Neuronal stem cell (in vitro differentiated cells): ENCODE results near the gene GPR150.

Experiments
- DNase-seq: peaks from one replicate; pipeline ENCODE4 v3.0.0-alpha.2; 2013; ENCODE audit warnings: low spot score
- H2AFZ ChIP-seq: one replicate; pipeline ENCODE4 v1.6.1; 2013; ENCODE audit warnings: mild to moderate bottlenecking, low read length, inconsistent platforms
- H2AK5ac ChIP-seq: 2 replicates; pipeline ENCODE4 v1.6.1; 2013; ENCODE audit warnings: low read depth, mild to moderate bottlenecking, inconsistent platforms, low read length, moderate library complexity, mixed read lengths
- H2BK120ac ChIP-seq: 2 replicates; pipeline ENCODE4 v1.6.1; 2013; ENCODE audit warnings: low read depth, mild to moderate bottlenecking, inconsistent platforms, low read length, moderate library complexity, mixed read lengths
- H2BK12ac ChIP-seq: one replicate; pipeline ENCODE4 v1.6.1; 2013; ENCODE audit warnings: low read length, inconsistent platforms
- H2BK15ac ChIP-seq: 2 replicates; pipeline ENCODE4 v1.6.1; 2013; ENCODE audit warnings: mild to moderate bottlenecking, low read length, inconsistent platforms, mixed read lengths
- H2BK5ac ChIP-seq: one replicate; pipeline ENCODE4 v1.6.1; 2013; ENCODE audit warnings: inconsistent platforms, mild to moderate bottlenecking, low read length, moderate library complexity
- H3K14ac ChIP-seq: one replicate; pipeline ENCODE4 v1.6.1; 2013; ENCODE audit warnings: low read length, inconsistent platforms
- H3K18ac ChIP-seq: 2 replicates; pipeline ENCODE4 v1.6.1; 2013; ENCODE audit warnings: low read length, inconsistent platforms
- H3K23ac ChIP-seq: 2 replicates; pipeline ENCODE4 v1.6.1; 2013; ENCODE audit warnings: low read depth, mild to moderate bottlenecking, mixed read lengths, low read length, inconsistent platforms; ENCODE audit not compliant: poor library complexity
- H3K27ac ChIP-seq: replicated peaks from 3 replicates; pipeline ENCODE4 v1.5.1; 2013; ENCODE audit warnings: low read length, inconsistent platforms
- H3K27me3 ChIP-seq, 3 experiments: 2 replicates each; pipeline ENCODE4 v1.6.1; 2013; ENCODE audit warnings: low read length in 3 of 3, mild to moderate bottlenecking in 2 of 3, inconsistent platforms in 1 of 3, low read depth in 1 of 3, mixed read lengths in 1 of 3, moderate library complexity in 1 of 3; ENCODE audit not compliant: control insufficient read depth in 3 of 3, insufficient read depth in 3 of 3
- H3K36me3 ChIP-seq, 2 donors: replicated peaks in 1 of 2; 2 replicates each; pipeline ENCODE4 v1.6.1; 2013; ENCODE audit warnings: low read length in 2 of 2; ENCODE audit not compliant: control insufficient read depth in 2 of 2, insufficient read depth in 2 of 2
- H3K4ac ChIP-seq: 2 replicates; pipeline ENCODE4 v1.6.1; 2013; ENCODE audit warnings: inconsistent platforms, mild to moderate bottlenecking, low read length, moderate library complexity
- H3K4me1 ChIP-seq, 2 donors: 1 replicate in 1 of 2; 2 replicates in 1 of 2; pipeline ENCODE4 v1.6.1; 2013; ENCODE audit warnings: low read length in 2 of 2, low read depth in 1 of 2; ENCODE audit not compliant: control insufficient read depth in 2 of 2, insufficient read depth in 1 of 2
- H3K4me2 ChIP-seq: one replicate; pipeline ENCODE4 v1.6.1; 2013; ENCODE audit warnings: mild to moderate bottlenecking, low read length, inconsistent platforms; ENCODE audit not compliant: insufficient read depth, poor library complexity, severe bottlenecking
- H3K4me3 ChIP-seq, 2 donors: 2 replicates each; pipeline ENCODE4 v1.5.1; 2013; ENCODE audit warnings: low read length in 2 of 2, mild to moderate bottlenecking in 2 of 2, inconsistent platforms in 1 of 2, moderate library complexity in 1 of 2
- H3K79me1 ChIP-seq: one replicate; pipeline ENCODE4 v1.6.1; 2013; ENCODE audit warnings: low read depth, mild to moderate bottlenecking, inconsistent platforms, low read length, moderate library complexity
- H3K9ac ChIP-seq: one replicate; pipeline ENCODE4 v1.6.1; 2013; ENCODE audit warnings: mild to moderate bottlenecking, low read depth, low read length, inconsistent platforms; ENCODE audit not compliant: poor library complexity
- H3K9me3 ChIP-seq, 2 donors: replicated peaks in 1 of 2; 2 replicates each; pipeline versions ENCODE3 to v1.6.1; 2013; ENCODE audit warnings: low read length in 2 of 2, mild to moderate bottlenecking in 2 of 2, inconsistent platforms in 1 of 2, low read depth in 1 of 2, mixed read lengths in 1 of 2, moderate library complexity in 1 of 2; ENCODE audit not compliant: control insufficient read depth in 2 of 2, insufficient read depth in 1 of 2
- H4K8ac ChIP-seq: one replicate; pipeline ENCODE4 v1.6.1; 2013; ENCODE audit warnings: low read depth, mild to moderate bottlenecking, inconsistent platforms, low read length, moderate library complexity
- H4K91ac ChIP-seq: one replicate; pipeline ENCODE4 v1.6.1; 2013; ENCODE audit warnings: low read length, low read depth, mild to moderate bottlenecking, inconsistent platforms; ENCODE audit not compliant: poor library complexity
- WGBS, 2 donors: extraction: QIAGEN DNeasy Blood & Tissue Kit; methylation state at CpG; one replicate each; pipeline ENCODE4 v1.1.7; 2013; ENCODE audit warnings: missing lambda C conversion rate in 2 of 2, mixed read lengths in 1 of 2; ENCODE audit not compliant: insufficient read length in 2 of 2, insufficient replicate concordance in 1 of 2; ENCODE audit errors: extremely low coverage in 2 of 2; 5-methylcytosine and 5-hydroxymethylcytosine counted together

GPR150 gene

DNA sequence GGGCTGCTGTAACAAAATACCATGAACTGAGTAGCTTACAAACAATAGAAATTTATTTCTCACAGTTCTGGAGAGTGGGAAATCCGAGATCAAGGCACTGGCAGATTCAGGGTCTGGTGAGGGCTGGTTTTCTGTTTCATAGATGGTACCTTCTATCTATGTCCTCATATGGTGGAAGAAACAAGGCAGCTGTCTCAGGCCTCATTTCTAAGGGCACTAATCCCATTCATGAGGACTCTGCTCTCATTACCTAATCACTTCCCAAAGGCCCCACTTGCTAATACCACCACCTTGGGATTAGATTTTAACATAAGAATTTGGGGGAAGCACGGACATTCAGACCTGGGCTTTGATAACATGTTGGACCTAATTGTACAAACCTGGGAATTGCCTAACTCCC lies 40.2 kb downstream of the GPR150 start:
- no peak overlapping the region for H2BK120ac ChIP-seq
- no CpG with 5 or more reads among the region's 2 CpGs for WGBS, 2 donors
- no peak overlapping the region for H2BK12ac ChIP-seq
- no peak overlapping the region for H4K91ac ChIP-seq
- H3K4me1 ChIP-seq = peaks cover 0 to 3% of the 10 kb centered on the region in 2 donors
- H3K9me3 ChIP-seq = no peaks in the 10 kb centered on the region
- H3K9ac ChIP-seq = no peak overlapping the region
- DNase-seq = no peak
- H3K18ac ChIP-seq = no peak overlapping the region
- no peak overlapping the region for H3K27ac ChIP-seq
- no peak overlapping the region for H3K14ac ChIP-seq
- no peak overlapping the region for H2BK15ac ChIP-seq
- no peak overlapping the region for H2AK5ac ChIP-seq
- no peak overlapping the region for H2AFZ ChIP-seq
- H3K4ac ChIP-seq = no peak overlapping the region
- H4K8ac ChIP-seq = no peak overlapping the region
- no peaks in the 10 kb centered on the region for H3K79me1 ChIP-seq
- no peak overlapping the region for H3K4me3 ChIP-seq
- no peaks in the 10 kb centered on the region for H3K27me3 ChIP-seq
- H3K4me2 ChIP-seq = no peak overlapping the region
- H3K36me3 ChIP-seq = no peaks in the 10 kb centered on the region
- H2BK5ac ChIP-seq = no peak overlapping the region
- no peak overlapping the region for H3K23ac ChIP-seq

DNA sequence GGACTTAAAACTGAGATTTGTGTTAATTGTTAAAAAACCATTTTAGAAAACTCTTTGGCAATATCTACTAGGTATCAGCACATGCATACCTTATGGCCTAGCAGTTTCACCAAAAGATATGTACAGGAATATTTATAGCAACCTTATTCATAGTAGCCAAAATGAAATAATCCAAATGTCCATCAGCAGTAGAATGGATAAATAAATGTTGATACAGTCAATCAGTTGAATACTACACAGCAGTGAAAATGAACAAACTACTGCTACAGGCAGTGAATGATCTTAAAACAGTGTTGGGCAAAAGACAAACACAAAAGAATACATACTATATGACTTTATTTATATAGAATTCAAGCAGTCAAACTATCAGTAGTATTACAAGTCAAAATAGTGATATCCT lies 43.1 kb downstream of the GPR150 start:
- Histone ChIP-seq H3K14ac (no peak overlapping the region), H2BK12ac (no peak overlapping the region), H3K79me1 (no peaks in the 10 kb centered on the region), H3K9ac (no peak overlapping the region), H3K4me3 (no peak overlapping the region), H3K9me3 (no peaks in the 10 kb centered on the region), H2BK120ac (no peak overlapping the region), H3K4ac (no peak overlapping the region), H3K18ac (no peak overlapping the region), H3K36me3 (no peaks in the 10 kb centered on the region), H2AFZ (no peak overlapping the region), H4K8ac (no peak overlapping the region), H3K23ac (no peak overlapping the region), H3K4me1 (peaks cover 0 to 3% of the 10 kb centered on the region in 2 donors), H2BK5ac (no peak overlapping the region), H2AK5ac (no peak overlapping the region), H3K27me3 (no peaks in the 10 kb centered on the region), H3K4me2 (no peak overlapping the region), H4K91ac (no peak overlapping the region), H3K27ac (no peak overlapping the region), H2BK15ac (no peak overlapping the region)
- DNase-seq = no peak

DNA sequence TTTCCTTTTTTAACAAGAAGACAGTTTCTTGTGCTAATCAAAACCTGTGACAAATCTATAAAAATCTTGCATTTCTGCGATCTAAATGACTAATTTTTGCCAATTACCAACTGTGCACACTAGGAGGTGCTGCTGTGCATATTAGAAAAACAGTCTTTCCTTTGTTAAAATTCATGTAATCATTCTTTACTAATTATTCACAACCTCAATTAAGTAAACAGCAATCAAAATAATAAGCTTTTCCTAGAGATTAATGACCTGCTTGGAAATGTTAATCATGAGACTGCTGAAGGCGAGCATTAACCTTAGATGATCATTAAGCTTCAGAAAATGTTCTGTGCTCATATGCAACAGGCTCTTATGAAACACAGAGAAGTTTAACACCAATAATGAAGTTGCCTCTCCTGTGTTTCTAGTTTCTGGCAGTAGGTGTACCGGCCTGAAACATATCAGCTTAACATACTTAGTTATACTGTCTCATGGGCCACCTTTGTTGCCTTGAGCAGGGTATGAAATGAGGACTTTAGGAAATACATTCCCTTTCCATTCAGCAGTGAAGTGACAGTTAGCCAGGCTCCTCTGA lies 44.4 kb downstream of the GPR150 start:
- H3K4me2 ChIP-seq = no peak overlapping the region
- no peak overlapping the region for H2BK120ac ChIP-seq
- no peak overlapping the region for H3K4me3 ChIP-seq
- no peak overlapping the region for H4K91ac ChIP-seq
- peaks cover 0 to 3% of the 10 kb centered on the region in 2 donors for H3K4me1 ChIP-seq
- no peaks in the 10 kb centered on the region for H3K36me3 ChIP-seq
- H2BK12ac ChIP-seq = no peak overlapping the region
- no peak overlapping the region for H2AK5ac ChIP-seq
- H3K27ac ChIP-seq = no peak overlapping the region
- H3K14ac ChIP-seq = no peak overlapping the region
- no peak overlapping the region for H3K23ac ChIP-seq
- WGBS, 2 donors = no CpG with 5 or more reads among the region's 3 CpGs
- no peak overlapping the region for H3K4ac ChIP-seq
- no peaks in the 10 kb centered on the region for H3K79me1 ChIP-seq
- H3K9me3 ChIP-seq = no peaks in the 10 kb centered on the region
- no peaks in the 10 kb centered on the region for H3K27me3 ChIP-seq
- H3K18ac ChIP-seq = no peak overlapping the region
- H2BK5ac ChIP-seq = no peak overlapping the region
- no peak overlapping the region for H2BK15ac ChIP-seq
- peak; percentile 11 for DNase-seq
- H3K9ac ChIP-seq = no peak overlapping the region
- no peak overlapping the region for H4K8ac ChIP-seq
- peak overlapping the region; percentile 72 for H2AFZ ChIP-seq

DNA sequence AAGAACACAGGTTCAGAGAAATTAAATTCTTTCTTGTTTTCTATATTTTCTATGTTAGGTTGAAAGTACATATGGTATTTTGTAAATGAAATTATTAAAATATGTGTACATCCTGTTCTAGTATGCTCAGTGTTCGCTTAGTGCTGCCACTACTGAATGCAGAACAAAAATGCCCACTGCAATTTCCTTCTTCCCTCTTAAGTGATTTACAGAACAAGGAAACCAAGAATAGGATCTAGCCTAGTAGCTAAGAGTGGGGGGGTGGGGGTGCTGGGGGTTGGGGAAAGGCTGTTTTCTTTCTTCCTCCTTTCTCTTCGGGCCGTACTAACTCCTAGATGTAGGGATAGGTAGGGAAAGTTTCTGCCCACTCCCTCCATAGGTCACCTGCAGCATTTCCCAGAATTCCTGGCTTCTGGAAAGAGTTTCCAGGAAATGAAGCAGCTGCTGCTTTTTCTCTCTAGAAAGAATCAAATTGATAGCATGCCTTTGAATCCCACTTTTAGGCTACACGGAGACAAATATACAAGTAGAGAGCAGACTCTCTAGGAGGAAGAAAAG lies 47.3 kb downstream of the GPR150 start:
- no peaks in the 10 kb centered on the region for H3K79me1 ChIP-seq
- WGBS, 2 donors = no CpG with 5 or more reads among the region's 4 CpGs
- H4K8ac ChIP-seq = no peak overlapping the region
- H3K4me3 ChIP-seq = no peak overlapping the region
- no peak overlapping the region for H3K18ac ChIP-seq
- no peak overlapping the region for H2BK5ac ChIP-seq
- H2BK15ac ChIP-seq = no peak overlapping the region
- no peak overlapping the region for H3K23ac ChIP-seq
- H3K9ac ChIP-seq = no peak overlapping the region
- no peak for DNase-seq
- H3K9me3 ChIP-seq = no peaks in the 10 kb centered on the region
- H3K14ac ChIP-seq = no peak overlapping the region
- no peak overlapping the region for H3K4me2 ChIP-seq
- H2BK12ac ChIP-seq = no peak overlapping the region
- no peaks in the 10 kb centered on the region for H3K36me3 ChIP-seq
- H4K91ac ChIP-seq = no peak overlapping the region
- H3K4me1 ChIP-seq = peaks cover 0 to 3% of the 10 kb centered on the region in 2 donors
- no peak overlapping the region for H2BK120ac ChIP-seq
- no peak overlapping the region for H3K27ac ChIP-seq
- H2AFZ ChIP-seq = peak overlapping the region; percentile 14
- no peak overlapping the region for H3K4ac ChIP-seq
- H3K27me3 ChIP-seq = no peaks in the 10 kb centered on the region
- no peak overlapping the region for H2AK5ac ChIP-seq
